HEK293T (cell line): ENCODE measurements around the gene ANKS1A.

Experiments
- BHLHE40 ChIP-seq: fragments of 450-650 bp; IDR thresholded peaks from 2 replicates; pipeline ENCODE4 v1.6.1; 2016; ENCODE audit warnings: mild to moderate bottlenecking, moderate library complexity, borderline replicate concordance
- FOXA1 ChIP-seq: fragments of 450-650 bp; IDR thresholded peaks from 2 replicates; pipeline ENCODE4 v1.6.1; 2016; ENCODE audit warnings: mild to moderate bottlenecking
- FOXM1 ChIP-seq: fragments of 450-650 bp; IDR thresholded peaks from 2 replicates; pipeline ENCODE4 v1.6.1; 2017; ENCODE audit warnings: mild to moderate bottlenecking, borderline replicate concordance
- NFRKB ChIP-seq: fragments of 450-650 bp; IDR thresholded peaks from 2 replicates; pipeline ENCODE4 v1.6.1; 2016; ENCODE audit warnings: mild to moderate bottlenecking, moderate library complexity
- SUZ12 ChIP-seq: fragments of 450-650 bp; IDR thresholded peaks from 2 replicates; pipeline ENCODE4 v1.6.1; 2016; ENCODE audit warnings: mild to moderate bottlenecking
- TARDBP ChIP-seq: fragments of 450-650 bp; IDR thresholded peaks from 2 replicates; pipeline ENCODE4 v1.6.1; 2016

- TF ChIP-seq TARDBP: no peak
- no peak for TF ChIP-seq BHLHE40
- no peak for TF ChIP-seq SUZ12
- no peak for TF ChIP-seq FOXM1
- no peak for TF ChIP-seq FOXA1
- no peak for TF ChIP-seq NFRKB
Measured at GRCh38 chr6:35051396-35051795, 162.3 kb downstream of the ANKS1A start.
